Measurements from ENCODE around the gene GLIPR1L1. TPM values are rescaled to one million over a fixed set of nuclear protein-coding genes. Genes with fewer than 3 reads are reported as not detected.
"Not testable (repeated sequence)": the region's sequence is repeated elsewhere in the genome, so short reads cannot be mapped to it uniquely, and the experiment has no call there.

GLIPR1L1 gene
- total and polyA plus RNA-seq, 3 experiments from 2014 or later: not detected

- CTCF ChIA-PET: interaction anchor here (1.0 to 1.1 kb wide), 3 partner anchors 9 to 178 kb away, joined by 3 to 5 read pairs (median 3); no protein-coding TSS in a partner anchor
- Mint-ChIP-seq H3K27me3 (peaks cover 18 to 29% of the 10 kb centered on the region in 2 donors), H3K9me3 (no peaks in the 10 kb centered on the region), H3K36me3 (no peaks in the 10 kb centered on the region), H3K4me1 (peaks cover 13 to 29% (median 26%) of the 10 kb centered on the region in 3 donors), H3K4me3 (peak within 1 kb of the TSS; percentile 72 to 93 (median 86)), H3K27ac (peak within 1 kb of the TSS in 5 of 8 donors; percentile 52 to 91 (median 79))
- Histone ChIP-seq H3K4me3 (ENCODE audit: low read length) (peak within 1 kb of the TSS; percentile 49), H3K27ac (ENCODE audit: low read depth, low read length) (no peak within 1 kb of the TSS), H3K27me3 (ENCODE audit: insufficient read depth, low read length, poor library complexity, severe bottlenecking) (peaks cover 12% of the 10 kb centered on the region), H3K36me3 (ENCODE audit: insufficient read depth, low read length) (no peaks in the 10 kb centered on the region), H3K4me1 (ENCODE audit: insufficient read depth, low read length) (peaks cover 13% of the 10 kb centered on the region), H3K9me3 (ENCODE audit: low read length) (no peaks in the 10 kb centered on the region)
- POLR2A ChIA-PET: no interaction called here
- DNase-seq: peak; percentile 44 to 75 (median 49)
Observed at GRCh38 chr12:75329918-75330826, 4.3 kb upstream of the GLIPR1L1 start, which contains the start of gene CAPS2. Gene CAPS2, minus strand, starts transcription at chr12:75330324. Its CDS starts 3,826 bp downstream, at chr12:75326498.

- H3K4me1 Mint-ChIP-seq: peaks cover 7 to 14% (median 14%) of the 10 kb centered on the region in 3 donors
- Histone ChIP-seq H3K4me1 (ENCODE audit: insufficient read depth, low read length) (peaks cover 7% of the 10 kb centered on the region), H3K9me3 (ENCODE audit: low read length) (no peaks in the 10 kb centered on the region), H3K27me3 (ENCODE audit: insufficient read depth, low read length, poor library complexity, severe bottlenecking) (no peaks in the 10 kb centered on the region), H3K27ac (ENCODE audit: low read depth, low read length) (no peak overlapping the region), H3K4me3 (ENCODE audit: low read length) (no peak overlapping the region), H3K36me3 (ENCODE audit: insufficient read depth, low read length) (no peaks in the 10 kb centered on the region)
- H3K36me3 Mint-ChIP-seq: no peaks in the 10 kb centered on the region
- H3K27me3 Mint-ChIP-seq: peaks cover 6 to 10% of the 10 kb centered on the region in 2 donors
- POLR2A ChIA-PET: no interaction called here
- no peak overlapping the region for H3K4me3 Mint-ChIP-seq
- H3K9me3 Mint-ChIP-seq: peaks cover 0 to 2% (median 0%) of the 10 kb centered on the region in 5 donors
- H3K27ac Mint-ChIP-seq: no peak overlapping the region
- CTCF ChIA-PET: no interaction called here
- no peak for DNase-seq
Observed at GRCh38 chr12:75337905-75338304, 3.4 kb downstream of the GLIPR1L1 start.

- peaks cover 0 to 6% of the 10 kb centered on the region in 2 donors for H3K27me3 Mint-ChIP-seq
- ChIA-PET CTCF (no interaction called here), POLR2A (no interaction called here)
- H3K27ac Mint-ChIP-seq: no peak overlapping the region
- H3K27ac ChIP-seq (ENCODE audit: low read depth, low read length): no peak overlapping the region
- no peak overlapping the region for H3K4me3 Mint-ChIP-seq
- H3K4me1 ChIP-seq (ENCODE audit: insufficient read depth, low read length): no peaks in the 10 kb centered on the region
- H3K4me3 ChIP-seq (ENCODE audit: low read length): no peak overlapping the region
- DNase-seq: no peak
- H3K9me3 ChIP-seq (ENCODE audit: low read length): no peaks in the 10 kb centered on the region
- peaks cover 0 to 1% (median 0%) of the 10 kb centered on the region in 3 donors for H3K36me3 Mint-ChIP-seq
- H3K27me3 ChIP-seq (ENCODE audit: insufficient read depth, low read length, poor library complexity, severe bottlenecking): no peaks in the 10 kb centered on the region
- peaks cover 0 to 7% (median 4%) of the 10 kb centered on the region in 3 donors for H3K4me1 Mint-ChIP-seq
- H3K36me3 ChIP-seq (ENCODE audit: insufficient read depth, low read length): no peaks in the 10 kb centered on the region
- peaks cover 0 to 2% (median 0%) of the 10 kb centered on the region in 5 donors for H3K9me3 Mint-ChIP-seq
Observed at GRCh38 chr12:75341873-75342272, 7.4 kb downstream of the GLIPR1L1 start.

- H3K4me3 Mint-ChIP-seq: no peak overlapping the region
- CTCF ChIA-PET: no interaction called here
- no peak overlapping the region for H3K27ac Mint-ChIP-seq
- H3K4me1 Mint-ChIP-seq: peaks cover 0 to 9% (median 8%) of the 10 kb centered on the region in 3 donors
- H3K27me3 Mint-ChIP-seq: peaks cover 0 to 8% of the 10 kb centered on the region in 2 donors
- H3K36me3 ChIP-seq (ENCODE audit: insufficient read depth, low read length): no peaks in the 10 kb centered on the region
- POLR2A ChIA-PET: no interaction called here
- DNase-seq: no peak
- no peaks in the 10 kb centered on the region for H3K9me3 ChIP-seq (ENCODE audit: low read length)
- H3K9me3 Mint-ChIP-seq: no peaks in the 10 kb centered on the region
- no peaks in the 10 kb centered on the region for H3K27me3 ChIP-seq (ENCODE audit: insufficient read depth, low read length, poor library complexity, severe bottlenecking)
- H3K4me3 ChIP-seq (ENCODE audit: low read length): no peak overlapping the region
- peaks cover 0 to 1% (median 0%) of the 10 kb centered on the region in 3 donors for H3K36me3 Mint-ChIP-seq
- H3K4me1 ChIP-seq (ENCODE audit: insufficient read depth, low read length): no peaks in the 10 kb centered on the region
- H3K27ac ChIP-seq (ENCODE audit: low read depth, low read length): no peak overlapping the region
Observed at GRCh38 chr12:75345531-75345930, 11.1 kb downstream of the GLIPR1L1 start.

GRCh38 chr12:75346215-75346614, 11.7 kb downstream of the GLIPR1L1 start:
- H3K9me3 Mint-ChIP-seq; CTCF ChIA-PET; H3K4me1 ChIP-seq (ENCODE audit: insufficient read depth, low read length); H3K9me3 ChIP-seq (ENCODE audit: low read length); H3K27ac ChIP-seq (ENCODE audit: low read depth, low read length); POLR2A ChIA-PET; H3K27me3 Mint-ChIP-seq; H3K4me3 ChIP-seq (ENCODE audit: low read length); H3K4me3 Mint-ChIP-seq; H3K36me3 Mint-ChIP-seq; H3K36me3 ChIP-seq (ENCODE audit: insufficient read depth, low read length); H3K27me3 ChIP-seq (ENCODE audit: insufficient read depth, low read length, poor library complexity, severe bottlenecking): not testable (repeated sequence)
- Mint-ChIP-seq H3K4me1 (peaks cover 3 to 14% (median 9%) of the 10 kb centered on the region in 3 donors), H3K27ac (peak overlapping the region in 1 of 8 donors; percentile 30)
- DNase-seq: peak in 2 of 5 donors; percentile 29 to 46

- H3K36me3 Mint-ChIP-seq: peaks cover 3 to 26% (median 5%) of the 10 kb centered on the region in 3 donors
- peaks cover 0 to 6% of the 10 kb centered on the region in 2 donors for H3K27me3 Mint-ChIP-seq
- H3K27ac Mint-ChIP-seq: no peak overlapping the region
- H3K4me3 Mint-ChIP-seq: no peak overlapping the region
- Histone ChIP-seq H3K27ac (ENCODE audit: low read depth, low read length) (no peak overlapping the region), H3K27me3 (ENCODE audit: insufficient read depth, low read length, poor library complexity, severe bottlenecking) (no peaks in the 10 kb centered on the region), H3K36me3 (ENCODE audit: insufficient read depth, low read length) (no peaks in the 10 kb centered on the region), H3K4me1 (ENCODE audit: insufficient read depth, low read length) (no peaks in the 10 kb centered on the region), H3K9me3 (ENCODE audit: low read length) (no peaks in the 10 kb centered on the region), H3K4me3 (ENCODE audit: low read length) (no peak overlapping the region)
- peaks cover 3 to 14% (median 9%) of the 10 kb centered on the region in 3 donors for H3K4me1 Mint-ChIP-seq
- ChIA-PET POLR2A (no interaction called here), CTCF (no interaction called here)
- peaks cover 9 to 20% (median 10%) of the 10 kb centered on the region in 5 donors for H3K9me3 Mint-ChIP-seq
- DNase-seq: no peak
Observed at GRCh38 chr12:75349946-75350345, 15.5 kb downstream of the GLIPR1L1 start.

GRCh38 chr12:75350413-75350812, 15.9 kb downstream of the GLIPR1L1 start:
- no peak for DNase-seq
- Mint-ChIP-seq H3K27me3 (peaks cover 0 to 6% of the 10 kb centered on the region in 2 donors), H3K36me3 (peaks cover 5 to 30% (median 5%) of the 10 kb centered on the region in 3 donors), H3K4me1 (peaks cover 3 to 14% (median 9%) of the 10 kb centered on the region in 3 donors), H3K9me3 (peaks cover 9 to 24% (median 15%) of the 10 kb centered on the region in 5 donors), H3K27ac (no peak overlapping the region), H3K4me3 (no peak overlapping the region)
- H3K27ac ChIP-seq (ENCODE audit: low read depth, low read length): no peak overlapping the region
- ChIA-PET CTCF (no interaction called here), POLR2A (no interaction called here)
- no peaks in the 10 kb centered on the region for H3K27me3 ChIP-seq (ENCODE audit: insufficient read depth, low read length, poor library complexity, severe bottlenecking)
- no peaks in the 10 kb centered on the region for H3K9me3 ChIP-seq (ENCODE audit: low read length)
- no peak overlapping the region for H3K4me3 ChIP-seq (ENCODE audit: low read length)
- H3K36me3 ChIP-seq (ENCODE audit: insufficient read depth, low read length): no peaks in the 10 kb centered on the region
- no peaks in the 10 kb centered on the region for H3K4me1 ChIP-seq (ENCODE audit: insufficient read depth, low read length)

- no peak overlapping the region for H3K27ac Mint-ChIP-seq
- Histone ChIP-seq H3K27ac (ENCODE audit: low read depth, low read length) (no peak overlapping the region), H3K9me3 (ENCODE audit: low read length) (no peaks in the 10 kb centered on the region), H3K4me3 (ENCODE audit: low read length) (no peak overlapping the region), H3K36me3 (ENCODE audit: insufficient read depth, low read length) (no peaks in the 10 kb centered on the region), H3K4me1 (ENCODE audit: insufficient read depth, low read length) (no peaks in the 10 kb centered on the region), H3K27me3 (ENCODE audit: insufficient read depth, low read length, poor library complexity, severe bottlenecking) (no peaks in the 10 kb centered on the region)
- H3K27me3 Mint-ChIP-seq: peaks cover 0 to 3% of the 10 kb centered on the region in 2 donors
- ChIA-PET POLR2A (no interaction called here), CTCF (no interaction called here)
- H3K4me1 Mint-ChIP-seq: peaks cover 0 to 10% (median 3%) of the 10 kb centered on the region in 3 donors
- peaks cover 5 to 30% (median 5%) of the 10 kb centered on the region in 3 donors for H3K36me3 Mint-ChIP-seq
- DNase-seq: no peak
- H3K9me3 Mint-ChIP-seq: peaks cover 9 to 26% (median 15%) of the 10 kb centered on the region in 5 donors
- no peak overlapping the region for H3K4me3 Mint-ChIP-seq
Observed at GRCh38 chr12:75354011-75354410, 19.5 kb downstream of the GLIPR1L1 start.
